Common myeloid progenitor, CD34-positive (primary cell): ENCODE measurements around the gene NPL.

Experiments used
- CTCF ChIA-PET: fragments of 350-600 bp; sonication (Branson Sonifier 250); formaldehyde crosslinking; loops from one replicate; lab custom pipeline; 2021; ENCODE audit warnings: antibody characterized with exemption; lab: Charles Lee
- POLR2A ChIA-PET: fragments of 350-600 bp; sonication (Branson Sonifier 250); formaldehyde crosslinking; loops from one replicate; lab custom pipeline; 2021; ENCODE audit warnings: antibody characterized with exemption; lab: Charles Lee
- DNase-seq, 3 donors: peaks; one replicate each; pipeline versions ENCODE4 v3.0.0 to v3.0.0-alpha.2; 2013
- H3K27ac ChIP-seq, 2 experiments: 1 replicate in 1 of 2; 2 replicates in 1 of 2; pipeline ENCODE4 v1.7.0; 2013; ENCODE audit warnings: inconsistent platforms in 2 of 2, low read length in 2 of 2, mild to moderate bottlenecking in 2 of 2, low read depth in 1 of 2, moderate library complexity in 1 of 2; ENCODE audit not compliant: severe bottlenecking in 2 of 2, insufficient read depth in 1 of 2, poor library complexity in 1 of 2
- H3K27me3 ChIP-seq, 5 experiments: replicated peaks in 2 of 5; 1 replicate in 3 of 5; 2 replicates in 2 of 5; pipeline versions ENCODE4 v1.6.1 to v1.7.0; 2013; ENCODE audit warnings: low read length in 4 of 5, mild to moderate bottlenecking in 2 of 5, moderate library complexity in 2 of 5, inconsistent platforms in 1 of 5; ENCODE audit not compliant: insufficient read depth in 5 of 5, control insufficient read depth in 4 of 5
- H3K36me3 ChIP-seq, 4 experiments: 1 replicate in 2 of 4; 2 replicates in 2 of 4; pipeline versions ENCODE4 v1.6.1 to v1.7.0; 2013; ENCODE audit warnings: low read length in 3 of 4, control low read depth in 1 of 4, mild to moderate bottlenecking in 1 of 4; ENCODE audit not compliant: control insufficient read depth in 4 of 4, insufficient read depth in 4 of 4
- H3K4me1 ChIP-seq, 4 experiments: 1 replicate in 3 of 4; 2 replicates in 1 of 4; pipeline versions ENCODE4 v1.6.1 to v1.7.1; 2013; ENCODE audit warnings: low read length in 3 of 4, mild to moderate bottlenecking in 3 of 4, control low read depth in 1 of 4, inconsistent platforms in 1 of 4, moderate library complexity in 1 of 4; ENCODE audit not compliant: control insufficient read depth in 4 of 4, insufficient read depth in 4 of 4; ENCODE audit errors: control extremely low read depth in 1 of 4
- H3K4me3 ChIP-seq, 7 experiments: 1 replicate in 4 of 7; 2 replicates in 3 of 7; pipeline versions ENCODE4 v1.5.1 to v1.7.0; 2013; ENCODE audit warnings: mild to moderate bottlenecking in 7 of 7, low read length in 6 of 7, moderate library complexity in 6 of 7, inconsistent platforms in 2 of 7, low read depth in 2 of 7, control low read depth in 1 of 7; ENCODE audit not compliant: insufficient read depth in 4 of 7, control insufficient read depth in 1 of 7; ENCODE audit errors: extremely low read depth in 1 of 7
- H3K9me3 ChIP-seq, 5 experiments: 1 replicate in 4 of 5; 2 replicates in 1 of 5; pipeline versions ENCODE4 v1.6.1 to v1.7.1; 2013; ENCODE audit warnings: low read length in 4 of 5, mild to moderate bottlenecking in 2 of 5, inconsistent platforms in 1 of 5, low read depth in 1 of 5, moderate library complexity in 1 of 5; ENCODE audit not compliant: control insufficient read depth in 4 of 5, insufficient read depth in 2 of 5; ENCODE audit errors: control extremely low read depth in 1 of 5
- WGBS: methylation state at CpG from one replicate; pipeline ENCODE4 v1.1.5; 2013; ENCODE audit not compliant: insufficient coverage; 5-methylcytosine and 5-hydroxymethylcytosine counted together

Gene NPL

DNA sequence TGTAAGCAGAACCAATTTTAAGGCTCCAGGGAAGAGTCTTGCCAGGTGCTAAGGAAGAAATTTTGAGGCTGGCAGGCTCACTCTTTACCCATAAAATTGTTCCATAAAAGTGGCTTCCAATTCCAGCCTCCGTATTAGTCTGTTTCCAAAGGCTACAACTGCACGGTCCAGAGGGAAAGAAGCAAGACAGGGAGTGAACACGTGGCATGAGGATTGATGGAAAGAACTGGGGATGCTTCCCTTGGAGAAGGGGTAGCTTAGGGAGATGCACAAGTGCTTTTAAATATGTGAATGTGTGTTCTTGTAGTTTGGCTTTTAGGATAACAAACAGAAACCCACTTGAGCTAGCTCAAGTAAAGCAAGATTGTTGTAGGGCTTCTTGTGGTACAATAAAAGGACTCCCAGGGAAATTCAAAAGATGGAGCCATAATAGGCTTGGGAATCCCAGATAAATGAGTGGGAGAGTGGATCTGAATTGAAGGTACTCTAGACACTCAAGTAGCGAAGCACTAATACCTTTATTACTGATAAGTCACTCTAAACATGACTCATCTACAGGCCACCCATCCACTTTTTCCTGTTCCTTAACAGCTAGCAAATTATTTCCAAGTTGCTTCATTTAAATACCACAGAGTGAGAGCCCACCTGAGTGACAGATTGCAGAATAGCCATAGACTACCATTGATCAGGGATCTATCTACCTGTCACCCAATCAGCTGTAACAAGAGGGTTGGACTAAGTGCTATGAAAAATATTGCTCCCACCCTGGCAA, 34.8 kb upstream of the NPL start:
- Histone ChIP-seq H3K9me3 (no peaks in the 10 kb centered on the region), H3K27me3 (peaks cover 0 to 10% (median 0%) of the 10 kb centered on the region in 5 experiments), H3K36me3 (no peaks in the 10 kb centered on the region), H3K4me3 (no peak overlapping the region), H3K27ac (no peak overlapping the region), H3K4me1 (no peaks in the 10 kb centered on the region)
- DNase-seq = no peak
- POLR2A ChIA-PET = no interaction called here
- CTCF ChIA-PET = interaction anchor here (1.0 kb wide), 1 partner anchor 159 kb away, joined by 4 read pairs; no protein-coding TSS in a partner anchor
- WGBS = 90% methylated on average over 4 of the region's 4 CpGs

DNA sequence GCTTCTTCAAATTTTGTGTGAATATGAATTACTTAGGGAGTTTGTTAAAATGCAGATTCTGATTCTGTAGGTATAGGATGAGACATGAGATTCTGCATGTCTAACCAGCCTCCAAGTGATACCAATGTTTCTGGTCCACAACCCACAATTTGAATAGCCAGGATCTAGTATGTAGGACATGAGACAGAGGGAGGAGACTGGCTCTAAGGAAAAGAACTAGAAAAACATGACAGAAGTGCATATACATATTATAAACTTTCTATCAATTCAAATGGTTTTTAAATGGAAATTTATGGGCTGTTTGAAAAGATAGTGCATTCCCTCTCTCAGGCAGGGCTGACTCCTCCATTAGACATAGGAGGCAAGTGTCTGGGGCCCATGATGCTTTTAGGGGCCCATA, 33.9 kb upstream of the NPL start:
- CTCF ChIA-PET = no interaction called here
- POLR2A ChIA-PET = no interaction called here
- no peaks in the 10 kb centered on the region for H3K9me3 ChIP-seq
- no peak overlapping the region for H3K4me3 ChIP-seq
- no peak overlapping the region for H3K27ac ChIP-seq
- no peaks in the 10 kb centered on the region for H3K36me3 ChIP-seq
- no peaks in the 10 kb centered on the region for H3K4me1 ChIP-seq
- peaks cover 0 to 10% (median 0%) of the 10 kb centered on the region in 5 experiments for H3K27me3 ChIP-seq
- no peak for DNase-seq

DNA sequence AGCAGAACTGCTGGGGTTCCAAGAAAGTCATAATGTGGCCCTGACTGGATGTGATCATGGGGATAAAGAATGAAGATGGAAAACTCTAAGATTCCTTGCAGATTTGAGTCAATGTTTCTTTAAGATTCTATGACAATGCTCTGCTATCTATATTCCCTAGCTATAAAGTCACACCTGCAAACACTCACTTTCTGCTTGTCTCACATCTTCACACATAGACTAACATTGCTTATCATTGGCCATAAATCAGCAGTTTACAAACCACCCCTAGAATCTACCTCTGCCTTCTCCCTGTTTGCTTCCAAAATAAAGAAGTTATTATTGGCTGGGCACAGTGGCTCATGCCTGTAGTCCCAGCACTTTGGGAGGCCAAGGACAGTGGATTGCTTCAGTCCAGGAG, 33.1 kb upstream of the NPL start:
- H3K36me3 ChIP-seq = no peaks in the 10 kb centered on the region
- peaks cover 0 to 8% (median 0%) of the 10 kb centered on the region in 5 experiments for H3K27me3 ChIP-seq
- peaks cover 0 to 2% (median 0%) of the 10 kb centered on the region in 5 experiments for H3K9me3 ChIP-seq
- ChIA-PET CTCF (no interaction called here), POLR2A (no interaction called here)
- H3K27ac ChIP-seq = no peak overlapping the region
- no peak overlapping the region for H3K4me3 ChIP-seq
- DNase-seq = no peak
- H3K4me1 ChIP-seq = no peaks in the 10 kb centered on the region

DNA sequence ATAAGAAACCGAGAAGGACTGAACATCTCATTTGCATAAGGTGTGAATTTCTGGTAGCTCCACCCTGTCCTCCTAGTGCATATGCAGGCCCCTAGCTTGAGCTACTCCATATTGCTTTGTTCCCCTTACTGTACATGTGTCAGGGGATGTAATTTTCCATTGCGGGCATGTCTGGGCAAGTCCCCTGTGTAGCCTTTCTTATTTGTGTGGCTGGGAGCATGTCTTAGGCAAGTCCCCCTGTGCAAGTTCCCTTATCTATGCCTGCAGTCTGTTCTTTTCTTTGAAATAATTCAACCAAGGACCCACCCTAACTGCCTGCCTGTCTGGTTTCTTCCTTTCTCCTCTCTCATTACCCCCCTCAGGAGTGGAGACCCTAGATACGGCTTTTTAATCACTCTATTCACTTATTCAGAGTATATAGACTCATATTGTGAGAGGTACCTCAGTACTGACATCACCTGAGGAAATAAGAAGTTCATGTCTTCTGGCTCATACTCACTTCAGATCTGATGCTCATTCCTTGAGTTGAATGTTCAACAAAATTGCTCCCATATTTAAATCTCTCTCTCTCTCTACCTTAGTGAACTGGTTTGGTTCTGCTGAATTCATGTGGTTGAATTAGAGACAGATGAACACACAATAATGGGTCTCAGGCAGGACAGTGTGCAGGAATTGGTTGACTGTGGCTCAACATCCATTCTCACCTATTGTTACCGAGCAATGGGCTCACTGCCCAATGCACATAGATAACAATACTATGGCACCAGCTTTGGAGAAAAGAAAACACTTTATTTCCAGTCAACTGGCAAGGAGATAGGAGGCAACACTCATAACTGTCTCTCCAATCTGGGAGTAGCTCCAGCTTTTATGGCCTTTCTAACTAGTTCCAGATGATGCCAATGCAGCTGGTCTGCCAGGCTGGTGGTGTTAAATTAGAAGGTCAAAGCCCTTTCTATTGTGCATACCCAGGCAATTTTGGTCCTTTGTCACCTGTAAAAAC, 27.9 kb upstream of the NPL start:
- H3K36me3 ChIP-seq = no peaks in the 10 kb centered on the region
- WGBS = 100% methylated on average over 2 of the region's 4 CpGs
- H3K4me3 ChIP-seq = no peak overlapping the region
- no peak overlapping the region for H3K27ac ChIP-seq
- H3K27me3 ChIP-seq = no peaks in the 10 kb centered on the region
- ChIA-PET POLR2A (no interaction called here), CTCF (interaction anchor here (1.4 to 1.8 kb wide), 4 partner anchors 8 to 162 kb away, joined by 3 to 7 read pairs (median 4); no protein-coding TSS in a partner anchor)
- H3K4me1 ChIP-seq = no peaks in the 10 kb centered on the region
- H3K9me3 ChIP-seq = peaks cover 0 to 4% (median 2%) of the 10 kb centered on the region in 5 experiments
- DNase-seq = no peak

DNA sequence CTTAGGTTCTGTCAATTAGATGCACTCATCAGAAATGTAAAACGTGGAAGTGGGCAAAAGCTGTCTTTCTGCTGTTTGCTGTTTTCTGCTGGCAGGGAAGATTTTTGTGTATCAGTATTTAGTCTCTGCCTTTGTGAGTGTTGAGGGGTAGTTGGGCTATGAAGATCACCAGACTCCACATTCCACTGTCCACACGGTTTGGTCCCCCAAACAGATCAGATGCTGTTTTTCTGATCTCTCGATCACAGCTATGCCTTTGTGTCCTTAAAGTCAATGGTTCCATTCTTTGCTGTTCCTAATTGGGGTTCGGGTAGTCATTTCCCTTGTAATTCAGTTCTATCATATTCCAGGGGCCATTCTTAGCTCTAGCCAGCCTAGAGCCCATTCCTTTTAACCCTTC, 27.0 kb upstream of the NPL start:
- Histone ChIP-seq H3K9me3 (peaks cover 0 to 4% (median 2%) of the 10 kb centered on the region in 5 experiments), H3K4me1 (no peaks in the 10 kb centered on the region), H3K36me3 (no peaks in the 10 kb centered on the region), H3K4me3 (no peak overlapping the region), H3K27ac (no peak overlapping the region), H3K27me3 (no peaks in the 10 kb centered on the region)
- POLR2A ChIA-PET = no interaction called here
- no peak for DNase-seq
- CTCF ChIA-PET = interaction anchor here (1.4 to 1.8 kb wide), 3 partner anchors 9 to 163 kb away, joined by 3 to 7 read pairs (median 4); no protein-coding TSS in a partner anchor
- WGBS = 97% methylated on average over 4 of the region's 4 CpGs

DNA sequence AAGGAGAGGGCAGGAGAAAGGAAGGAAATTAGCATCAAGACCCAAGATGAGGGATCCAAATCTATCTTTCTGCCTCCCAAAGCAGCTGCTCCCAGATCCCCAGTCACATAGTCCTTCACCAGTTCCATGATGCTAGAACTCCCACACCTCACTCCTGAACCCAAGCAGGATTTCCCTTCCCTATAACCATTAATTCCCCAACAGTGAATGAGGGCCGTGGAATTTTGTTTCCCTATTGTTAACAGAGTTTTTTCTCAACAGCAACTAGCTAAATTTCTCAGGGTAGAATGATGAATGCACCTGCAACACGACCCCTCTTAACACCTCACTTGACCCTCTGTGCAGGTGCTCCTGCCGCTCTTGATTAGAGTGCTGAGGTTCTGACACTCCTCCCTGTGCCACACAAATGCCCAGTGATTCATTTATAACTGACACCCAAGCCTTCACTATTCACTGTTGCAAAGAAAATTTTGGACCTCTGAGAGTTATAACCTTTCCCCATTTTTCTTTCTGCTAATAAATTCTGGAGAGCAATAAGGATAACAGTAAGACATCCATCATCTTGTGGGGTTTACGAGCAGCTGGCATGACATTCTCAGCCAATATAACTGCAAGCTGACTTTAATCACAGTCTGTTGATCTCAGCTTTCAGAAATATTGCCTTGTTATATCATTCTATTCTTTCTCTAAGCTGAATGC, 25.4 kb upstream of the NPL start:
- H3K27me3 ChIP-seq = peaks cover 0 to 2% (median 0%) of the 10 kb centered on the region in 5 experiments
- CTCF ChIA-PET = interaction anchor here (0.9 to 1.8 kb wide), 4 partner anchors 18 to 163 kb away, joined by 3 to 7 read pairs (median 3); no protein-coding TSS in a partner anchor
- no peaks in the 10 kb centered on the region for H3K36me3 ChIP-seq
- no peak overlapping the region for H3K27ac ChIP-seq
- H3K9me3 ChIP-seq = peaks cover 0 to 4% (median 2%) of the 10 kb centered on the region in 5 experiments
- no peak for DNase-seq
- WGBS = 74% methylated on average over 3 of the region's 4 CpGs
- no peak overlapping the region for H3K4me3 ChIP-seq
- H3K4me1 ChIP-seq = no peaks in the 10 kb centered on the region
- POLR2A ChIA-PET = no interaction called here
